Measurements from ENCODE around the gene LRRN2. TPM values are rescaled to one million over a fixed set of nuclear protein-coding genes. Genes with fewer than 3 reads are reported as not detected.
"Not testable (repeated sequence)": the region's sequence is repeated elsewhere in the genome, so short reads cannot be mapped to it uniquely, and the experiment has no call there.

Gene LRRN2
- polyA plus RNA-seq, 1 donor: 6.4 TPM

- DNase-seq: no peak
Observed at GRCh38 chr1:204572923-204573922, 112.3 kb downstream of the LRRN2 start.

DNA sequence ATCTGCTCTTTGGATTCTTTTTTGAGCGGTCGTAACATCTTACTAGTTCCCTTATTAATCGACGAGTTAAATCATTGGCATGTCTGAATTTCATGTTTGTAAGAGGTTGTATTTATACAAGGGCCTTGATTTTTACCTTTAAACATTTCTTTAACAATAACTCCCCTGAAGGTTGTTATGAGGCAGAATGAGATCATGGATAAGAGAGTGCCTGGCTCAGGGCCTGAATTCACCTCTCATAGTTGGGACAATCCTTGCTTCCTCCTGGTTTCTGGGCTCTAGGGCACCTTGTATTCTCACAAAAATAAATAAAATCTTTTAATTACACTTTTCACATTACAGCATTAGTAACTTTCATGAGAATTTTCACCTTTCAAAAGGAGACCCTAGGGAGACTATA is 113.9 kb downstream of the LRRN2 start:
- no peak for DNase-seq

GRCh38 chr1:204571128-204571527 is 114.4 kb downstream of the LRRN2 start:
- no peak for DNase-seq

DNA sequence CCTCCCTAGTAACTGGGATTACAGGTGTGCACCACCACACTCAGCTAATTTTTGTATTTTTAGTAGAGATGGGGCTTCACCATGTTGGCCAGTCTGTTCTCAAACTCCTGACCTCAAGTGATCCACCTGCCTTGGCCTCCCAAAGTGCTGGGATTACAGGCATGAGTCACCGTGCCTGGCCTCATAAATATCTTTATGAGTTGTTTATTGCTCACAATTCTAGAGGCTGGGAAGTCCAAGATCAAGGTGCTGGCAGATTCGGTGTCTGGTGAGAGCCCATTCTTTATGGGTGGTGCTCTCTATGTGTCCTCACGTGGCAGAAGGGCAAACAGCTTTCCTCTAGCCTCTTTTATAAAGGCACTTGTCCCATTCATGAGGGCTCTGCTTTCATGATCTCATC is 115.5 kb downstream of the LRRN2 start:
- not testable (repeated sequence) for DNase-seq

DNA sequence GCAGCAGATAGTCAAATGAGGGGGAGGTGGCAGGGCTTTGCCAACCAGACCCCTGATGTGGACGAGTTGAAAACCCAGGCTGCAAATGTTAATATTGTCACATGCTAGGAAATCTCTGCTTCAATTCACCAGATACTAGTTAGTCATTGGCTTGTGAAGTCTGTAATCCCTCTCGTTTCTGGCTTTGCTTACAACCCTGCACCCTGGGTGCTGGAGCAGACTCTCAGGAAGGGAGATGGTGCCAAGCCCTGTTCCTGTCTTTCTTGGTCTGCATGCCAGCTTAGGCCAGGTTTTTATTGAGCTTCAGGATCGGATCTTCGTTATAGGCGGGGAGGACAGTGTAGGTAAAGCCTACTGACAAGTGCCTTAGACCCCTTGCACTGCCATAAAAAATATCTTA is 116.1 kb downstream of the LRRN2 start:
- DNase-seq: no peak

- no peak for DNase-seq
Observed at GRCh38 chr1:204568576-204569315, 116.8 kb downstream of the LRRN2 start.

Other genes with a start within 250 kb of the LRRN2 start
- gene PIK3C2B, start 190.9 kb downstream of the LRRN2 start, polyA plus RNA-seq (ENCODE audit: insufficient read length): 39.7 TPM
- gene MDM4, start 169.3 kb downstream of the LRRN2 start, polyA plus RNA-seq (ENCODE audit: insufficient read length): 36.0 TPM
- 1.8 TPM for gene NFASC, start 185.1 kb upstream of the LRRN2 start, polyA plus RNA-seq (ENCODE audit: insufficient read length)

Measured in hindlimb muscle (tissue), 1 donor.